ENCODE data around the gene TCF7.

TCF7 gene

GRCh38 chr5:134113902-134114875 is at the start of gene TCF7:
Gene TCF7, plus strand, starts transcription at chr5:134114681. Its CDS starts 226 bp downstream, at chr5:134114907.
- FAIRE-seq (no peak), DNase-seq (ENCODE audit: insufficient read length, low spot score) (peak; percentile 98)
- no peak for TF ChIP-seq CTCF (IDR thresholded peaks at IDR 0.05; ENCODE audit: insufficient read depth, missing control alignments)

GRCh38 chr5:134069553-134069952 is 44.9 kb upstream of the TCF7 start:
- DNase-seq (ENCODE audit: insufficient read length, low spot score) (no peak), FAIRE-seq (no peak)
- TF ChIP-seq CTCF (IDR thresholded peaks at IDR 0.05; ENCODE audit: insufficient read depth, missing control alignments) = no peak

GRCh38 chr5:134070725-134071613 is 43.5 kb upstream of the TCF7 start:
- no peak for FAIRE-seq
- no peak for DNase-seq (ENCODE audit: insufficient read length, low spot score)
- no peak for TF ChIP-seq CTCF (IDR thresholded peaks at IDR 0.05; ENCODE audit: insufficient read depth, missing control alignments)

GRCh38 chr5:134071614-134072207 is 42.8 kb upstream of the TCF7 start:
- no peak for DNase-seq (ENCODE audit: insufficient read length, low spot score)
- no peak for FAIRE-seq
- TF ChIP-seq CTCF (IDR thresholded peaks at IDR 0.05; ENCODE audit: insufficient read depth, missing control alignments) = no peak

GRCh38 chr5:134072471-134073210 is 41.8 kb upstream of the TCF7 start:
- no peak for DNase-seq (ENCODE audit: insufficient read length, low spot score)
- FAIRE-seq = no peak
- no peak for TF ChIP-seq CTCF (IDR thresholded peaks at IDR 0.05; ENCODE audit: insufficient read depth, missing control alignments)

GRCh38 chr5:134073404-134073803 is 41.1 kb upstream of the TCF7 start:
- no peak for TF ChIP-seq CTCF (IDR thresholded peaks at IDR 0.05; ENCODE audit: insufficient read depth, missing control alignments)
- DNase-seq (ENCODE audit: insufficient read length, low spot score) (no peak), FAIRE-seq (no peak)

Data from D721Med (cell line).